Measurements from ENCODE around the gene DENND2A.

DNA sequence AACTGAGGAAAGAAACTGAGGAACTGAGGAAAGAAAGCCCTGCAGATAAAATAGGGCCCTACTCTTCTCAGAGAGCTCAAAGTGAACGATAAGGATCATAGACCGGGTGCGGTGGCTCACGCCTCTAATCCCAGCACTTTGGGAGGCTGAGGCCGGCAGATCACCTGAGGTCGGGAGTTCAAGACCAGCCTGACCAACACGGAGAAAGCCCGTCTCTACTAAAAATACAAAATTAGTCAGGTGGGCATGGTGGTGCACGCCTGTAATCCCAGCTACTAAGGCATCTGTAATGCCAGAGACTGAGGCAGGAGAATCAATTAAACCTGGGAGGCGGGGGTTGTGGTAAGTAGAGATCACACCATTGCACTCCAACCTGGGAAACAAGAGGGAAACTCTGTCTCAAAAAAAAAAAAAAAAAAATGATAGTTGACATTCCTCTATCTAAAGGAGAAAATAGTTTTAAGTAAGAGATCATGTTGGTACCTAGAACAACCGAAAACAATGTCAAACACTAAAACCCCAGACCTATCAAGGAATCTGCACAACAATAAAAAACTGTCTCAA is 163.8 kb downstream of the DENND2A start:
- TF ChIP-seq, protein P1, sequence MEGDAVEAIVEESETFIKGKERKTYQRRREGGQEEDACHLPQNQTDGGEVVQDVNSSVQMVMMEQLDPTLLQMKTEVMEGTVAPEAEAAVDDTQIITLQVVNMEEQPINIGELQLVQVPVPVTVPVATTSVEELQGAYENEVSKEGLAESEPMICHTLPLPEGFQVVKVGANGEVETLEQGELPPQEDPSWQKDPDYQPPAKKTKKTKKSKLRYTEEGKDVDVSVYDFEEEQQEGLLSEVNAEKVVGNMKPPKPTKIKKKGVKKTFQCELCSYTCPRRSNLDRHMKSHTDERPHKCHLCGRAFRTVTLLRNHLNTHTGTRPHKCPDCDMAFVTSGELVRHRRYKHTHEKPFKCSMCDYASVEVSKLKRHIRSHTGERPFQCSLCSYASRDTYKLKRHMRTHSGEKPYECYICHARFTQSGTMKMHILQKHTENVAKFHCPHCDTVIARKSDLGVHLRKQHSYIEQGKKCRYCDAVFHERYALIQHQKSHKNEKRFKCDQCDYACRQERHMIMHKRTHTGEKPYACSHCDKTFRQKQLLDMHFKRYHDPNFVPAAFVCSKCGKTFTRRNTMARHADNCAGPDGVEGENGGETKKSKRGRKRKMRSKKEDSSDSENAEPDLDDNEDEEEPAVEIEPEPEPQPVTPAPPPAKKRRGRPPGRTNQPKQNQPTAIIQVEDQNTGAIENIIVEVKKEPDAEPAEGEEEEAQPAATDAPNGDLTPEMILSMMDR (IDR thresholded peaks at IDR 0.05; ENCODE audit: low read depth, low read length): no peak
- TF ChIP-seq POLR2A (IDR thresholded peaks at IDR 0.05; ENCODE audit: extremely low read depth, insufficient read length) (no peak), MYC (IDR thresholded peaks at IDR 0.05; ENCODE audit: low read depth, low read length) (no peak)
- TF ChIP-seq, protein P2, sequence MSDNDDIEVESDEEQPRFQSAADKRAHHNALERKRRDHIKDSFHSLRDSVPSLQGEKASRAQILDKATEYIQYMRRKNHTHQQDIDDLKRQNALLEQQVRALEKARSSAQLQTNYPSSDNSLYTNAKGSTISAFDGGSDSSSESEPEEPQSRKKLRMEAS (IDR thresholded peaks at IDR 0.05; ENCODE audit: low read depth, low read length): no peak

Measured in NB4 (cell line).